ENCODE data around the gene MYRIP.
"Not testable (repeated sequence)": the region's sequence is repeated elsewhere in the genome, so short reads cannot be mapped to it uniquely, and the experiment has no call there.

MYRIP gene

DNA sequence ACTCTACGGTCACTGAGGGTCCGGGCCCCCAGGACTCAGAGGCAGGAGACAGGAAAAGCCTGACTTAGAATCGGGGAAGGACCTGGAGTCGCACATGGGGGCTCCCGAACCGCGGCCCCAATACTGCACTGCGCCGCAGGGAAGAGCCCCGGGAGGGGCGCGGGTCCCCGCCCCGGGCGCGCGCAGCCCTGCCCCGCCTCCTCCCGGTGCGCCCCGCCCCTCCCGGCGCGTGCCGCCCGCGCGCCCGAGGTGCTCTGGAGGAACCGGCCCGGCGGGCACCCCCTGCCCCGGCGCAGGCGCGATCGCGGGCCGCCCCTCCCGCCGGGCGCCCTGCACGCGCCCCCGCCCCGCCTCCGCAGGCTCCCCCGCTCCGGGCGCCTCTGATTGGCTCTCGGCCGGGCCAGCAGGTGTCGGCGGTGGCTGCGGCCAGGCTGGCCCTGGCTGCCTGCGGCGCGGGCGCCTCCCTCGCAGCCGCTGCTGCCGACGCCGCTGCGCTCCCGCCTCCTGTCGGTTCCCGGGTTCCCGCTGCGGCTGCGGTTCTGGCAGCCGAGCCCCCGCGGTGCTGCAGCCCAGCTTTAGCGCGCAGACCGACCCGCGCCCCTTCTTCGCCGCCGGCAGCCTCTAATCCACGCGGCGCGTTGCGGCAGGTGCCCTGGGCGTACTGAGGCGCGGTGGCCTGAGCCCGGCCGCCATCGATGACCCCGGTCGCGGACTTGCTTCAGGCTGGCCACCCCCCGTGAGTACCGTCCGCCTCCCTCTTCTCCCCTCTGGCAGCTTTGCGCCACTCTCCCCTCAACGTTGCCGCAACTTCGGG, at the start of gene MYRIP:
MYRIP (plus strand) TSS at position 429 of the 814 bp plus-strand sequence. CDS start 91,208 bp downstream, outside the sequence.
- DNase-seq: no peak

DNA sequence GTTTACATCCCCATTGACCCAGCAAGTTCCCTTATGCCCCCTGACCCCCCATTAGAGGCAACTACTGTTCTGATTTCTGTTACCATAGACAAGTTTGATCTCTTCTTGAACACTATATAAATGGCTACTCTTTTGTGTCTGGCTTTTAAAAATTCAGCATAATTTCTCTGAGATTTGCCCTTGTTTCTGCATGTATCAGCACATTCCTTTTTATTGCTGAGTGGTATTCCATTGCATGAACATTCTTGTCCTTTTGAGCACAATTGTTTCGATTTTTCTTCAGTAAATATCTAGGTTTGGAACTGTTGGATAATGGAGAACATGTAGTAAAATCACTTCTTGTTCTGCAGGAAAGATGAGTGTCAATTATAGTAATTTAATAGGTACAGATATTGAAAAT, 49.1 kb upstream of the MYRIP start:
- no peak for DNase-seq

DNA sequence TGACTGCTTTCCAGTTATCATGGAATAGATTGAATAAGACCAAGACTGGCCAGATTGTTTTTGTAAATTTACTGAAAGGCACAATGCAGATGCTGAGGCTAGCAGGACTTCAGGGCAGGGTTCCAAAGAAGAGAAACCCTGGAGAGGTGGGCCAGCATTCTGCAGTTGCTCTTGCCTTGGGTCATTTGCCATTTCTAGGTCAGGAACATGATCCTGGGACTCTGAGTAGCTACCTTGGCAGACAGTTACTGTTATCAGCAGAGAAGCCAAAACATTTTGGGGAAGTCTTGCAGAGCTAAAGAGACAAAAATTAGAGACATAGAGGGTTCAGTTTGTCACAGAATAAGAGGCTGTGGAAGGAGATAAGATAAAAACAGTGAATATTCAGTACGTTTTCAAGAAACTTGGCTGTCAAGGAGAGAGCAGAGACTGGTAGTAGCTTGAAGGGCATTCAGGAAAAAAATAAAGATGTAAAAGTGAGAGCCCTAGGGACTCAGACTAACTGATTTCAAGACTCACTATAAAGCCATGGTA, 46.8 kb upstream of the MYRIP start:
- DNase-seq: no peak

DNA sequence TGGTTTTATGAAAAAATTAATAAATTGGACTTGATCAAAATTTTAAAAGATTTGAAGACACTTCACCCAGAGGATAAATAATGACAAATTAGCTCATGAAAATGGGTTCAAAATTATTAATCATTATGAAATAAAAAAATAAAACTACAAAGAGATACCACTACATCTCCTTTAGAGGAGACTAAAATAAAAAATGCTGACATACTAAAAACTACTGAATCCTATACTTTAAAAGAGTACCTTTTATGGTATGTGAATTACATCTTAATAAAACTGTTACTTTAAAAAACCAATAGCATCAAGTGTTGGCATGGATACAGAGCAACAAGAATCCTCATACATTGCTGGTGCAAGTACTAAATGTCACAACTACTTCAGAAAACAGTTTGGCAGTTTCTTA, 46.0 kb upstream of the MYRIP start:
- DNase-seq: no peak

DNA sequence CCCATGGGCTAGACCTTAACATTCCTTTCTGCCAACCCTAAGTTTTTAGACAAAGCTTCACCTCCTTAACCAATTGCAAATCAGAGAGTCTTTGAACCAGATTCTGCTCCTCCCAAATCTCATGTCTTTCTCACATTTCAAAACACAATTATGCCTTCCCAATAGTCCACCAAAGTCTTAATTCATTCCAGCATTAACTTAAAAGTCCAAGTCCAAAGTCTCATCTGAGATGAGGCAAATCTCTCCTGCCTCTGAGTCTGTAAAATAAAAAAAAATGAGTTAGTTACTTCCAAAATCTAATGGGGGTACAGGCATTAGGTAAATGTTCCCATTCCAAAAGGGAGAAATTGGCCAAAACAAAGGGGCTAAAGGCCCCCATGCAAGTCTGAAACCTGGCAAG, 43.8 kb upstream of the MYRIP start:
- no peak for DNase-seq

DNA sequence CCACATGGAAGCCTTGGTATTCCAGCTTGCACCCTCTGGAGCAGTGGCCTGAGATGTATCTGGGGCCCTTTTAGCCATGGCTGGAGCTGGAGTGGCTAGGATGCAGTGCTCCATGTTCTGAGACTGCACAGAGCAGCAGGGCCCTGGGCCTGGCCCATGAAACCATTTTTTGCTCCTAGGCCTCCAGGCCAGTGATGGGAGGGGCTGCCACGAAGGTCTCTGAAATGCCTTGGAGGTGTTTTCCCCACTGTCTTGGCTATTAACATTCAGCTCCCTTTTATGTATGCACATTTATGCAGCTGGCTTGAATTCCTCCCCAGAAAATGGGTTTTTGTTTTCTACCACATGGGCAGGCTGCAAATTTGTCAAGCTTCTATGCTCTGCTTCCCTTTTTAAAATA, 43.0 kb upstream of the MYRIP start:
- no peak for DNase-seq

DNA sequence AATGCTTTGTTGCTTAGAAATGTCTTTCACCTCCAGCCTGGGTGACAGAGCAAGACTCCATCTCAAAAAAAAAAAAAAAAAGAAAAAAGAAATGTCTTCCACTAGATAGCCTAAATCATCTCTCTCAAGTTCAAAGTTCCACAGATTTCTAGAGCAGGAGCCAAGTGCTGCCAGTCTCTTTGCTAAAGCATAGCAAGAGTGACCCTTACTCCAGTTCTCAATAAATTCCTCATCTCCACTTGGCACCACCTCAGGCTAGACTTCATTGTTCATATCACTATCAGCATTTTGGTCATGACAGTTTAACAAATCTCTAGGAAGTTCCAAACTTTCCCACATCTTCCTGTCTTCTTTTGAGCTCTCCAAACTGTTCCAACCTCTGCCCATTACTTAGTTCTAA, 42.5 kb upstream of the MYRIP start:
- not testable (repeated sequence) for DNase-seq

DNA sequence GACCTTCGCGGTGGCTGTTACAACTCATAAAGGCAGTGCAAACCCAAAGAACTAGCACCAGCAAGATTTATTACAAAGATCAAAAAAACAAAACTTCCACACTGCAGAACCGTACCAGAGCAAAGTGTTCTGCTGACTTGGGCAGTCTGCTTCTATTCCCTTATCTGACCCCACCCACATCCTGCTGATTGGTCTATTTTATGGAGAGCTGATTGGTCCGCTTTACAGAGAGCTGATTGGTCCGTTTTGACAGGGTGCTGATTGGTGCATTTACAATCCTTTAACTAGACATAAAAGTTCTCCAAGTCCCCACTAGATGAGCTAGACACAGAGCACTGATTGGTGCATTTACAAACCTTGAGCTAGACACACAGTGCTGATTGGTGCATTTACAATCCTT, 31.2 kb upstream of the MYRIP start:
- not testable (repeated sequence) for DNase-seq

DNA sequence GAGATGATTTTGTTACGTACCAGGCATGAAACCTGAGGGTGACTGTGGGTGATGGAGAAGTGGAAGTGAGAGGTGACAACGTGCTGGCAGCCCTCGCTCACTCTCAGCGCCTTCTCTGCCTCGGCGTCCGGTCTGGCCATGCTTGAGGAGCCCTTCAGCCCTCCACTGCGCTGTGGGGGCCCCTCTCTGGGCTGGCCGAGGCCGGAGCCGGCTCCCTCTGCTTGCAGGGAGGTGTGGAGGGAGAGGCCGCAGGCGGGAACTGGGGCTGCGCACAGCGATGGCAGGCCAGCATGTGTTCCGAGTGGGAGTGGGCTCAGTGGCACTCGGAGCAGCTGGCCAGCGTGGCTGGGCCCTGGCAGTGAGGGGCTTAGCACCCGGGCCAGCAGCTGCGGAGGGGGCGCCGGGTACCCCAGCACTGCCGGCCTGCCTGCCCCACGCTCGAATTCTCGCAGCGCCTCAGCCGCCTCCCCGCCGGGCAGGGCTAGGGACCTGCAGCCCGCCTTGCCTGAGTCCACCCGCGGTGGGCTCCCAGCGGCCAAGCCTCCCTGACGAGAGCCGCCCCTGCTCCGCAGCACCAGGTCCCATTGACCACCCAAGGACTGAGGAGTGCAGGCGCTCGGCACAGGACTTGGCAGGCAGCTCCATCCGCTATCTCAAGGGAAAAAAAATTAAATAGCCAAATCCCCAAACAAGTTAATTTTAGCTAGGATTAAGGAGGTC, 29.7 kb upstream of the MYRIP start:
- DNase-seq: no peak

DNA sequence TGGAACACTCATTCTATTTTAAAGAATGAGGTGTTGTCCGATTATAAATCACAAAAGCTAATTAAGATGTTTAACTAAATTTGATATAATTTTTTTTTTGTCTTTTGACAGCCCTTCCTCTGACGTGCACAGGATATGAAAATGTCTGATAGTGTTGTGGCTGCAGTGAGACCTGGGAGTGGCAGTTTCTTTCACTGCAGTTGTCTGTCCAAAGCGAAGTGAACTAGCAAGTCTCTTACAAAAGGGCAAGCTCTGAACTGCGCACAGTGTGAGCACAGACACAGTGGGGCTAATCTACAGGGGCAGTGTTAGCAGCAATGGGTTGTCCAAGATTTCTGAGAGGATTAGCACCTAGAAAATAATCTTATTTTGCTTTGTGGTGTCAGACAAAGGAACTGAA, 29.1 kb upstream of the MYRIP start:
- DNase-seq: no peak

DNA sequence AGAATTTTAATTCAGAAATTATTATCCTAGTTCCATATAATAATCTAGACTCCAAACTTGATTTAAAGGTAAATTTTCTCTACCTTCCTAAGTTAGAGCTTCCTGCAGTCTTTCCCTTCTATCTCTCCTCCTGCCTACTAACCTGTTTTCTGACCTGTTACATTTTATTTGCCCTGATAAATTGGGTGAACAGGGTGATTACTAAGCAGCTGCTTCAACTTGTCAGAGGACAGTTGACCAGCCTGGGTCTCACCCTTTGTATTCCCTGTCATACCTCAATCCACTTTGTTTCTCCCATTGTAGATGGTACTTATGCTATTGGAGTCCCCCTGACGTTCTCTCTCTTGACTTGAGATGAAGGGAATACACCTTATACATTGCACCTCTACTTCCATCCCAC, 28.4 kb upstream of the MYRIP start:
- DNase-seq: no peak

DNA sequence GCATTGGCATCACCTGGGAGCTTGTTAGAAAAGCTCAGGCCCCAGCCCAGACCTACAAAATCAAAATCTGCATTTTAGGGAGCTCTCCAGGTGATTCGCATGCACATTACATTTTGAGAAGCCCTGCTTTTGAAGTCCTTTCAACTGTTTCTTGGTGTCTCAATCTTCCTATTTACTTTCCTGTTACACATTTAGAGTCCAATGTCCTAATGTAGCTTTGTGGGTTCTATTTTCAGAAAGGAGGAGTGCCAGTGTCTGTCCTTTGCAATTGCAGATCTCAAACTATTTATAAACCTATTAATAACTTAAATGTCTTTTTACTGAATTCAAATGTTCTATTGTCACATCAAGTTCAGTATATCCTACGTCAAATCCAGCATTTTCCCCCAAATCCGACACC, 27.8 kb upstream of the MYRIP start:
- DNase-seq: no peak

DNA sequence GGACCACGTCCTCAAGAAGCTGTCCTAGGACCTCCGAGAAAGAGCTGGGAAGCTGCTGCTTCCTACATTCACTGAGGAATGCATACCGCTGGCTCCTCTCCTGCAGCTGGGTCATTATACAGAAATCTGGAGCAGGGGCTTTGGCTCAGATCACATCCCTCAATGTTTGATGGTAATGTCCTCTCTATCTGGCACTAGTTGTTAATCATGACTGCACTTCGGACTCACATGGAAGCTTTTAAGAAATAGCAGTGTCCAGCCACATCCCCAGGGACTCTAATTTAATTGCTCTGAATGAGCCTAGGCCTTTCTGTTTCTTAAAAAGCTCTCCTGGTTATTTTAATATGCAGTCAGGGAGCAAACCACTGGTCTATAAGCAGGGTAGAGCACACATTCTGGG, 25.7 kb upstream of the MYRIP start:
- DNase-seq: no peak

DNA sequence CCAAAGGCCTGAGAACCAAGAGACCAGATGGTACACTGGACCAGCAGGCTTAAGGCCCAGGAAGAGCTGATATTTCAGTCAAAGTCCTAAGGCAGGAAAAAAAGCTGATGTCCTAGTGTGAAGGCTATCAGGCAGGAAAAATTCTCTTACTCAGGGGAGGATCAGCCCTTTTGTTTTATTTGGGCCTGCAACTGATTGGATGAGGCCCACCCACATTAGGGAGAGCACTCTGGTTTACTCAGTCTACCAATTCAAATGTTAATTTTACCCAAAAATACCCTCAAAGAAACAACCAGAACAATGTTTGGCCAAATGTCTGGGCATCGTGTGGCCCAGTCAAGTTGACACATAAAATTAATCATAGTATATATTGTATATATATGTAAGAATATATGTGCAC, 24.5 kb upstream of the MYRIP start:
- no peak for DNase-seq

DNA sequence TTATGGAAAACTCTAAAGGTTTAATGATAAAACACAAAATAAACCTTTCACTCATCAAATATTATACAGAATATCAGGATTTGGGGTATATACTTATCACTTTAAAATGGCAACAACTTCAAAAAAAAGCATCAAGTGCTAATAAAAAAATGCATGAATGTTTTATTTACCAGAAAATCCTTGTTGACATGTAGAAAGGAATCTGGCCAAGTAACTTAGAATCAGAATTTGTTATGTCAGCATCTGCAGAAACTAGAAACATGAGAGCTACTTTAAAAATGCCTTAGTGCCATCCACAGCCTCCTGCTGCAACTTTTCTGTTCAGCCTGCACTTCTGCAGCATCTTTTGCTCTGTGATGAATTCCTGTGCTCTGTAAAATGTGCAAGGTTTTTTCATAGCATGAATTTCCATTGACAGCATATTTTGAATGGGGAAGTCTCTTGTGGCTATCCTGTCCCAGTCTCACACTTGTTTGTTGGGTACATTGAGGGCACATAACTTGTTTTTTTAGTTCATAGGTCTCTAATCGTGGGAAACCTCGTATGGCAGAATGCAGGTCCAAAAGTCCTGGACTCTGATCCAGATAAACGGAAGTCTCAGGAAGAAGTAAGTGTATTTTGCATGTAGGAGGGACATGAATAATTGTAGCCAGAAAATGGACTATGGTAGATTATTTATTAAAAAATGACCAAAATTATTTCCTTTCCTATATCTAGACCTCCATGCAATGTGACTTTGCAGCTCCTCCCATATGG, 21.1 kb upstream of the MYRIP start:
- no peak for DNase-seq

DNA sequence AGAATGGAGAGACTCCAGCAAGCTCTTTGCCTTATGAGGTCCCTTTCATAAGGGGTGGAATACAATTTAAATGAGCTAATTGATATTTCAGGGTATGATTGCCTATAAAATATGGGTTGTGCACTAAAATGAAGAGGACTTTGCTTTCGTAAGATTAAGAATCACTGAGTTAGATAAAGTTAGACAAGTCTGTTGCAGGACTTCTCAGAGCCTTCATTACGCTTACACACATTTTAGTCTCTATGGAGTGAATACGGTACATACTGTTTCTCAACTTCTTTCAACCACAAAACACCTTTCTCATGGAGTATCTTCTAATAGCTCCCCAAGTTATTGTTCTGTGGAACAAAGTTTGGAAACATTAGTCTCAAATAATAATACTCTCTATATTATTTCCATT, 17.8 kb upstream of the MYRIP start:
- DNase-seq: no peak

DNA sequence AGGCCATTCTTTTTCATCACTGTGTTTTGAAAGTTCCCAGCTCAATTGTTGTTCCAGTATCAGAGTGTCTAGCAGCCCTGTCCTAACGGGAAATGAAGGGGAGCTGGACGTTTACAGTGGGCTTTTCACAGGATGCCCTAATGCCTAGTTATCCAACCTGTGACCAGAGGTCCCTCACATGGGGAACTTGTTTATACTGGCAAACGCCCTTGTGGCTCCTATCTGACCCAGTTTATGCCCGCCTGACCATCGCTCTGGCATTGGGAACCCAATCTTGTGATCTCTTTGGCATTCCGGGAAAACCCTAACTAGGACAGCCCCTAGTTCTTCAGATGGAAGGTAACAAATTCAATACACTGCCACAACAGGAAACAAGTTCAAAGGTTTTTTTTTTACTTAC, 14.5 kb upstream of the MYRIP start:
- no peak for DNase-seq

DNA sequence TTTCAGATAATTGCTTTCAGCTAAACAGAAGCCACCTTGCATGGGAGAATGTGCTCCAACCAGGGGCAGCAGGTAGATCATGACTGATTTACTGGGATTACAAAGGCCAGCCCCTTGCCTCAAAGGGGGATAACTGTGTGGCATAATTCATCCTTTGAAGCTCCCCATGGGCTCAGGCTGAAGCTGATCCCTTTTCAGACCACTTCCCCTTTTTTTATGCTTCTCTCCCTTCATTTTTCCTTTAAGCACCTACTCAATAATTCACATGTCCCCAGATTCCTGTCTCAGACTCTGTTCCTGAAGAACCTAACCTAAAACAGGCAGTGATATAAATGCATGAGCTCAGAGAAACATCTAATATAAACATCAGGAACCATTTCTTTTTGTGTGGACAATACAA, 8.2 kb upstream of the MYRIP start:
- DNase-seq: no peak

DNA sequence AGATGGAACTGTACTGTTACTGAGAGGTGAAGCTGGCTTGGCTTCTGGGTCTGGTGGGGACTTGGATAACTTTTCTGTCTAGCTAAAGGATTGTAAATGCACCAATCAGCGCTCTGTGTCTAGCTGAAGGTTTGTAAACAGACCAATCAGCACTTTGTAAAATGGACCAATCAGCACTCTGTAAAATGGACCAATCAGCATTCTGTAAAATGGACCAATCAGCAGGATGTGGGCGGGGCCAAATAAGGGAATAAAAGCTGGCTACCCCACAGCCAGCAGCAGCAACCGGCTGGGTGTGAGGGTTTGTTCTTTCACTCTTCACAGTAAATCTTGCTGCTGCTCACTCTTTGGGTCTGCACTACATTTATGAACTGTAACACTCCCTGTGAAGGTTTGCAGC, 6.9 kb upstream of the MYRIP start:
- not testable (repeated sequence) for DNase-seq

DNA sequence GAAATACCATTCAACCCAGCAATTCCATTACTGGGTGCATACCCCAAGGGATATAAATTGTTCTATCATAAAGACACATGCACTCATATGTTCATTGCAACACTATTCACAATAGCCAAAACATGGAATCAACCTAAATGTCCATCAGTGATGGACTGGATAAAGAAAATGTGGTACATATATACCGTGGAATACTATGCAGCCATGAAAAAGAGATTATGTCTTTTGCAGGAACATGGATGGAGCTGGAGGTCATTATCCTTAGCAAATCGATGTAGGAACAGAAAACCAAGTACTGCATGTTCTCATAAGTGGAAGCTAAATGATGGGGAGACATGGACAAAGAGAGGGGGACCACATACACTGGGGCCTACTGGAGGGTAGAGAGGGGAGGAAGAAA, 5.5 kb upstream of the MYRIP start:
- no peak for DNase-seq

DNA sequence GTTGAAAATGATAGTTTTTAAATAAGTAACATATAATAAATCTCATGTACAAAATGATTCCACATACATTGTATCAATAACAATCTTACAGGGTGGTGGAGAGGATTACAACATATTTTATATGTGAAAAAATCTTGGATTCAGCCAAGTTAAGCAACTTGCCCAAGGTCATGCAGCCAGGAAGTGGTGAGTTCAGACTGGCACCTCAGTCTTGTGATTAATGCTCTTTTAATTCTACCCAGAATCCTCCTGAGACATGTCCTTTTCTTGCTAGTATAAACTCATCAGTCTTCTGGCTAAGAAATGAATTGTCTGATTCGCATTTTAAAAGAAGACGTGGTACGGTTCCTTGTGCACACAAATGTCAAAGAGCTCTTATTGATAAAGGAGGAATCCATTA, 4.5 kb upstream of the MYRIP start:
- no peak for DNase-seq

DNA sequence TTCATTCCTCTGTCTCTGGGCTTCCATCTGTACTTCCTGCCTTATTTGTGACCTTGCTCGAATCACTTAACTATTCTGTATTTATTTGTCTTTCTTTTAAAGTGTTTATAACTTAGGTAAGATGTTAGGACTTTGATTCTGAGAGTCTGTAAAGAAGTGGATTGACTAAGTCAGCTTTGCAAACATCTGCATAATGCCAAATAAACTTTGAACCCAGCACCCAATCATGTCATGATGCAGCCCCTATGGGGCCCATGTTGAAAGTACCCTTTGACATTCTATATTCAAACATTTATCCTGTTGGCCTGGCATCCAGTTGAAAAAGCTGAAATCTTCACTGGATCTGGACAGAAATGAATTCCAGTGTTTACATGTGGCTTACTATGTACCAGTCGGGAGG, 3.8 kb upstream of the MYRIP start:
- DNase-seq: no peak

DNA sequence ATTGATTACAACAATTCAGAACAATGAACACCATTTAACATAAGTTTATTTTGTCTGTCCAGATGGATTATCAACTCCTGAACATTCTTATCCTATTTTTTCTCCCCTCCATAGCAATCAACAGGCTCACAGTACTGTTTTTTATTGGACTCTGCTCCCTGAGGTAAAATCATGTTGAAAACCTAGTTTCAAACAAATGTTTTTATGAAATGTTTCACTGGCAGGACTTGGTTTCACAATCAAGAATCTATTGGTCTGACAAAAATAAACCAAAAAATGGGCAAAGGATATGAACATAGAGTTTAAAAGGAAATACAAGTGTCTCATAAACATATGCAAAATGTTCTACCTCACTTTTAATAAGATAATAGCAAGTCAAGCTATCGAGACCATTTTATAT, 2.6 kb upstream of the MYRIP start:
- no peak for DNase-seq
